ENCODE measurements around the gene CLPSL1.

GRCh38 chr6:35784200-35784599, 3.4 kb downstream of the CLPSL1 start:
- TF ChIP-seq CTCF (IDR thresholded peaks at IDR 0.05; ENCODE audit: insufficient read depth, low read length) (no peak), POLR2AphosphoS5 (IDR thresholded peaks at IDR 0.05; ENCODE audit: low read depth) (no peak)
